K562 (cell line): ENCODE measurements around the gene F2RL2. TPM values are rescaled to one million over a fixed set of nuclear protein-coding genes. Genes with fewer than 3 reads are reported as not detected.

Experiments
- ATAC-seq: fragments of 200-7000 bp; cut with Tn5 transposase; 3 replicates; pipeline ENCODE4 v1.9.1; 2020; ENCODE audit warnings: moderate library complexity
- BruUV-seq: library from RNA; stranded (reverse); fragments of 400-500 nt; replicated peaks from 2 replicates; lab custom pipeline; 2021; lab: Mats Ljungman, UMichigan
- CTCF ChIA-PET: fragments of 300-600 bp; formaldehyde crosslinking; extraction: SDS; loops from one replicate; lab custom pipeline; 2021; ENCODE audit warnings: low intra/inter-chr PET ratio; lab: Yijun Ruan, JAX
- POLR2A ChIA-PET: fragments of 300-600, 350-650 bp; sonication (Branson Sonifier 250); formaldehyde crosslinking; extraction: SDS; loops from one replicate; lab custom pipeline; 2021; ENCODE audit warnings: antibody characterized with exemption, inconsistent platforms; lab: Yijun Ruan, JAX
- DNase-seq, 4 experiments: peaks; one replicate each; pipeline versions ENCODE4 v3.0.0 to v3.0.0-alpha.2; 2011 to 2018; ENCODE audit warnings: low spot score in 3 of 4, mixed read lengths in 3 of 4; ENCODE audit errors: extremely low read depth in 1 of 4
- FAIRE-seq: peaks from 2 replicates; lab custom pipeline; 2011; peaks lifted over from hg19 to GRCh38; lab: Jason Lieb, UNC
- H2AFZ ChIP-seq: 2 replicates; pipeline ENCODE4 v1.6.0; 2011; ENCODE audit warnings: low read depth, low read length, control low read depth, inconsistent platforms
- H3K27ac ChIP-seq: fragments of 200-600 bp; 3 replicates; pipeline ENCODE4 v1.8.0; 2011; ENCODE audit warnings: low read depth, mild to moderate bottlenecking, control low read depth, inconsistent platforms, low read length, moderate library complexity, mixed read lengths; ENCODE audit errors: extremely low read depth
- H3K27me3 ChIP-seq, 2 experiments: fragments of 300-600 bp in 1 of 2; 2 replicates in 1 of 2; 3 replicates in 1 of 2; pipeline versions ENCODE4 v1.6.0 to v1.8.0; 2011; ENCODE audit warnings: inconsistent platforms in 2 of 2, low read length in 2 of 2, mild to moderate bottlenecking in 1 of 2, mixed read lengths in 1 of 2, moderate library complexity in 1 of 2; ENCODE audit not compliant: control insufficient read depth in 2 of 2, insufficient read depth in 2 of 2
- H3K36me3 ChIP-seq: fragments of 300-600 bp; 3 replicates; pipeline ENCODE4 v1.8.0; 2011; ENCODE audit warnings: mild to moderate bottlenecking, low read length, inconsistent platforms; ENCODE audit not compliant: control insufficient read depth, insufficient read depth
- H3K4me1 ChIP-seq, 2 experiments: fragments of 200-600 bp in 1 of 2; replicated peaks in 1 of 2; 2 replicates in 1 of 2; 3 replicates in 1 of 2; pipeline versions ENCODE4 v1.5.1 to v1.8.0; 2011; ENCODE audit warnings: inconsistent platforms in 2 of 2, low read length in 2 of 2, mild to moderate bottlenecking in 1 of 2, mixed read lengths in 1 of 2, moderate library complexity in 1 of 2; ENCODE audit not compliant: control insufficient read depth in 2 of 2, insufficient read depth in 2 of 2
- H3K4me2 ChIP-seq: 2 replicates; pipeline ENCODE4 v1.6.1; 2011; ENCODE audit warnings: low read length, control low read depth, inconsistent platforms, mixed read lengths; ENCODE audit not compliant: insufficient read depth
- H3K4me3 ChIP-seq: fragments of 200-600 bp; sonication (generic), shearing (Covaris generic); 2 replicates; pipeline ENCODE4 v1.5.1; 2016; ENCODE audit warnings: control low read depth, inconsistent platforms
- H3K79me2 ChIP-seq: fragments of 200-600 bp; 3 replicates; pipeline ENCODE4 v1.8.0; 2011; ENCODE audit warnings: low read length, inconsistent platforms; ENCODE audit not compliant: control insufficient read depth, insufficient read depth
- H3K9ac ChIP-seq, 2 experiments: 2 replicates each; pipeline versions ENCODE4 v1.6.0 to v1.6.1; 2011; ENCODE audit warnings: low read depth in 2 of 2, low read length in 2 of 2, control low read depth in 1 of 2, inconsistent platforms in 1 of 2, mild to moderate bottlenecking in 1 of 2, mixed read lengths in 1 of 2; ENCODE audit not compliant: insufficient read depth in 1 of 2
- H3K9me1 ChIP-seq: one replicate; pipeline ENCODE4 v1.6.0; 2011; ENCODE audit warnings: inconsistent platforms, mild to moderate bottlenecking, low read length, moderate library complexity; ENCODE audit not compliant: control insufficient read depth, insufficient read depth
- H3K9me3 ChIP-seq: replicated peaks from 2 replicates; pipeline ENCODE4 v1.5.1; 2011; ENCODE audit warnings: low read depth, low read length, inconsistent platforms; ENCODE audit not compliant: control insufficient read depth, insufficient read depth
- H4K20me1 ChIP-seq: replicated peaks from 2 replicates; pipeline ENCODE4 v1.6.1; 2011; ENCODE audit warnings: low read length, inconsistent platforms, mixed read lengths; ENCODE audit not compliant: control insufficient read depth, insufficient read depth
- C11orf30 ChIP-seq: fragments of 450-650 bp; IDR thresholded peaks from 2 replicates; pipeline ENCODE4 v1.6.1; 2016; ENCODE audit warnings: low read depth, mild to moderate bottlenecking
- CC2D1A ChIP-seq: fragments of 450-650 bp; IDR thresholded peaks from 2 replicates; pipeline ENCODE4 v1.6.1; 2017; ENCODE audit warnings: mild to moderate bottlenecking
- IRF9 ChIP-seq: fragments of 450-650 bp; IDR thresholded peaks from 2 replicates; pipeline ENCODE4 v1.6.1; 2016; ENCODE audit warnings: missing biosample characterization, missing genetic modification characterization
- MAFF ChIP-seq: IDR thresholded peaks from 2 replicates; pipeline ENCODE4 v1.6.1; 2012; ENCODE audit warnings: low read length, improper control_type of control experiment
- MAFG ChIP-seq: fragments of 450-650 bp; conservative IDR thresholded peaks from 2 replicates; pipeline ENCODE4 v1.6.1; 2016; ENCODE audit warnings: missing genetic modification characterization, missing compliant biosample characterization
- MAFK ChIP-seq: IDR thresholded peaks from 2 replicates; pipeline ENCODE4 v1.6.1; 2011; ENCODE audit warnings: low read length, improper control_type of control experiment
- MXI1 ChIP-seq: IDR thresholded peaks from 2 replicates; pipeline ENCODE4 v1.6.1; 2011; ENCODE audit warnings: low read depth, mild to moderate bottlenecking, improper control_type of control experiment, low read length
- MYC ChIP-seq, 2 experiments: fragments of 250-450 bp in 1 of 2; sonication (Bioruptor Pico) in 1 of 2; IDR thresholded peaks; 2 replicates each; pipeline versions ENCODE4 v1.5.1 to v1.6.1; 2012 to 2021; ENCODE audit warnings: low read depth in 2 of 2, borderline replicate concordance in 1 of 2, improper control_type of control experiment in 1 of 2, low read length in 1 of 2, mild to moderate bottlenecking in 1 of 2, moderate library complexity in 1 of 2
- POLR2AphosphoS5 ChIP-seq: IDR thresholded peaks from 2 replicates; pipeline ENCODE4 v1.6.1; 2011; ENCODE audit warnings: mild to moderate bottlenecking, low read depth, low read length, moderate library complexity; ENCODE audit not compliant: control insufficient read depth, insufficient read depth
- ZNF165 ChIP-seq: fragments of 250-450 bp; sonication (Bioruptor Pico); IDR thresholded peaks from 2 replicates; pipeline ENCODE4 v1.4.0; 2020; ENCODE audit warnings: borderline replicate concordance
- ZNF316 ChIP-seq: fragments of 450-650 bp; IDR thresholded peaks from 2 replicates; pipeline ENCODE4 v1.6.1; 2016
- whole genome bisulfite sequencing: fragments of 100-300 bp; shearing (Covaris generic); methylation state at CpG from one replicate; pipeline ENCODE4 v1.1.6; 2016; ENCODE audit warnings: low coverage, mixed read lengths; ENCODE audit not compliant: insufficient coverage; ENCODE audit errors: missing lambda C conversion rate; 5-methylcytosine and 5-hydroxymethylcytosine counted together
- in situ Hi-C: fragments of 300-500 bp; cut with MboI; formaldehyde crosslinking; loops from 4 replicates; pipeline ENCODE4 v1.15.0; 2018; ENCODE audit warnings: inconsistent platforms, mixed read lengths
- intact Hi-C: fragments of 100-400 bp; cut with micrococcal nuclease; formaldehyde crosslinking; loops from 2 replicates; pipeline ENCODE4 v1.14.2; 2022
- polyA plus RNA-seq, 8 experiments: library from polyadenylated mRNA; depleted of rRNA in 4 of 8; stranded (reverse) in 5 of 8; unstranded in 3 of 8; fragments of >200 nt; fragmentation: Nextera tagmentation in 2 of 8; fragmentation: Illumina TruSeq in 1 of 8; extraction: Ambion mirVana in 2 of 8; extraction: Trizol in 1 of 8; gene quantifications; 2 replicates each; pipeline versions ENCODE4 v1.2.1 to v1.2.3, GENCODE V29; 2011 to 2014; ENCODE audit warnings: inconsistent platforms in 1 of 8, missing spikeins in 1 of 8
- total RNA-seq, 7 experiments: library from RNA; depleted of rRNA in 6 of 7; stranded (reverse); fragments of >200 nt in 6 of 7; fragmentation: Illumina TruSeq in 2 of 7; extraction: Trizol in 2 of 7; gene quantifications; 2 replicates each; pipeline versions ENCODE4 v1.2.1 to v1.2.3, GENCODE V29; 2011 to 2021; ENCODE audit warnings: low replicate concordance in 1 of 7

The F2RL2 gene
- total and polyA plus RNA-seq, 9 of the 15 experiments (the other 6 are each of a cell fraction or from before 2014, with no cell fraction given) = 0.03 to 0.12 (median 0.06) TPM; not detected in 3

- no peak for FAIRE-seq
- ChIA-PET POLR2A (interaction anchor here (0.7 to 1.3 kb wide), 2 partner anchors 182 to 302 kb away, joined by 3 read pairs; no protein-coding TSS in a partner anchor), CTCF (no interaction called here)
- no TSS peak for BruUV-seq
- no peak for DNase-seq
- intact Hi-C loops = no loop called here
- TF ChIP-seq MAFF (peak; percentile 89), MXI1 (no peak), IRF9 (tag) (no peak), CC2D1A (no peak), C11orf30 (peak; percentile 60; the same call in 1 of the 2 replicates), MAFG (peak; percentile 71; the same call in 1 of the 2 replicates), ZNF316 (peak; percentile 87), MYC (IDR thresholded peaks at IDR 0.05; ENCODE audit: low read depth, low read length) (no peak), MYC (CRISPR knock-in tag; IDR thresholded peaks at IDR 0.05; ENCODE audit: borderline replicate concordance, low read depth) (no peak), ZNF165 (CRISPR knock-in tag) (no peak), POLR2AphosphoS5 (no peak), MAFK (peak; percentile 92)
- in situ Hi-C loops = no loop called here
- H3K9ac ChIP-seq = no peak overlapping the region
- no peaks in the 10 kb centered on the region for H3K36me3 ChIP-seq
- H2AFZ ChIP-seq = no peak overlapping the region
- H3K27ac ChIP-seq = no peak overlapping the region
- H3K9me1 ChIP-seq = no peaks in the 10 kb centered on the region
- no peaks in the 10 kb centered on the region for H3K79me2 ChIP-seq
- no peaks in the 10 kb centered on the region for H3K9me3 ChIP-seq
- no peaks in the 10 kb centered on the region for H3K4me1 ChIP-seq
- no peak overlapping the region for H3K4me3 ChIP-seq
- H3K27me3 ChIP-seq = no peaks in the 10 kb centered on the region
- no peak for ATAC-seq
- WGBS = 35% methylated on average over 3 of the region's 3 CpGs
- H3K4me2 ChIP-seq = no peak overlapping the region
- H4K20me1 ChIP-seq = no peaks in the 10 kb centered on the region
Observed at GRCh38 chr5:76592692-76593091, 30.5 kb downstream of the F2RL2 start.
